ENCODE measurements around the gene CARHSP1.

- TF ChIP-seq EZH2phosphoT487 (IDR thresholded peaks at IDR 0.05) (no peak), CTCF (IDR thresholded peaks at IDR 0.05) (no peak), EZH2 (IDR thresholded peaks at IDR 0.05) (no peak)
Observed at GRCh38 chr16:8832717-8833105, 36.1 kb downstream of the CARHSP1 start.
